GM19468 (cell line): ENCODE measurements around the gene PSMG3.
"Not testable (repeated sequence)": the region's sequence is repeated elsewhere in the genome, so short reads cannot be mapped to it uniquely, and the experiment has no call there.

Experiments
- ATAC-seq: cut with Tn5 transposase; IDR thresholded peaks from one replicate; pipeline ENCODE4 v1.9.1; 2021; ENCODE audit warnings: mild to moderate bottlenecking, moderate library complexity, moderate number of reproducible peaks; ENCODE audit not compliant: unreplicated experiment; ENCODE audit errors: extremely low read depth

PSMG3 gene

DNA sequence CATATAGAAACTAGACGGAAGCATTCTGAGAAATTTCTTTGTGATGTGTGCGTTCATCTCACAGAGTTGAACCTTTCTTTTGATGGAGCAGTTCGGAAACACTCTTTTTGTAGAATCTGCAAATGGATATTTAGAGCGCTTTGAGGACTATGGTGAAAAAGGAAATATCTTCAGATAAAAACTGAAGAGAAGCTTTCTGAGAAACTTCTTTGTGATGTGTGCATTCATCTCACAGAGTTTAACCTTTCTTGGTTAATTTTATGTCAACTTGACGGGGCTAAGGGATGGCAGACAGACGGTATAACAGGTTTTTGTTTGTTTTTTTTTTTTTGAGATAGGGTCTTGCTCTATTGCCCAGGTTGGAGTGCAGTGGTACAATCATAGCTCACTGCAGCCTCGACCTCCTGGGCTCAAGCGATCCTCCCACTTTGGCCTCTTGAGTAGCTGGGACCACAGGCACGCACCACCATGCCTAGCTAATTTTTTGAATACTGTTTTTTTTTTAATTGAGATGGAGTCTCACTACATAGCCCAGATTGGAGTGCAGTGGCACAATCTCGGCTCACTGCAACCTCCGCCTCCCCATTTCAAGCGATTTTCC lies 50.4 kb downstream of the PSMG3 start:
- not testable (repeated sequence) for ATAC-seq
